Right hindlimb (tissue), 1 donor: Measurements from ENCODE around the gene FIBP.
A peak's percentile ranks its signal among the peaks of the same experiment; 100 is the strongest.
"Not testable (repeated sequence)": the region's sequence is repeated elsewhere in the genome, so short reads cannot be mapped to it uniquely, and the experiment has no call there.

Source experiments
- DNase-seq: peaks from one replicate; pipeline ENCODE4 v3.0.0-alpha.2; 2018

Gene FIBP

DNA sequence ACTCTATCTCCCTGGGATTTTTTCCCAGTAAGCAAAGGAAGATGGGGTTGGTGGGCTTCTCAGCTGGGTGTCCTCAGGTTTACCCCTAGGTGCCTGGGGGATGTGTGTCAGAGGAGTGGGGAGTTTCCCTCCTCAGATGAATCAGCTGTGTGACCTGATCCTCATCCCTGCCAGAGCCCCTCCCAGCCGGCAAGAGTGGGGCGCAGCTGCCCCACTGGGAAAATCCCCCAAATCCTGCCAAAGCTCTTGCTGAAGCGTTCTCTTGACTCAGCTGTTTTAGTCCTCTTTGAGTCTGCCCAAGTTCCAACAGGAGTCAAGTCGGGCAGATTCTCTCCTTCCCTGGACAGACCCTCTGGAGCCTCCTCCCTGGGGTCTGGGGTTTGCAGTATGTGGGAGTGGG is 24.6 kb upstream of the FIBP start:
- DNase-seq: no peak

DNA sequence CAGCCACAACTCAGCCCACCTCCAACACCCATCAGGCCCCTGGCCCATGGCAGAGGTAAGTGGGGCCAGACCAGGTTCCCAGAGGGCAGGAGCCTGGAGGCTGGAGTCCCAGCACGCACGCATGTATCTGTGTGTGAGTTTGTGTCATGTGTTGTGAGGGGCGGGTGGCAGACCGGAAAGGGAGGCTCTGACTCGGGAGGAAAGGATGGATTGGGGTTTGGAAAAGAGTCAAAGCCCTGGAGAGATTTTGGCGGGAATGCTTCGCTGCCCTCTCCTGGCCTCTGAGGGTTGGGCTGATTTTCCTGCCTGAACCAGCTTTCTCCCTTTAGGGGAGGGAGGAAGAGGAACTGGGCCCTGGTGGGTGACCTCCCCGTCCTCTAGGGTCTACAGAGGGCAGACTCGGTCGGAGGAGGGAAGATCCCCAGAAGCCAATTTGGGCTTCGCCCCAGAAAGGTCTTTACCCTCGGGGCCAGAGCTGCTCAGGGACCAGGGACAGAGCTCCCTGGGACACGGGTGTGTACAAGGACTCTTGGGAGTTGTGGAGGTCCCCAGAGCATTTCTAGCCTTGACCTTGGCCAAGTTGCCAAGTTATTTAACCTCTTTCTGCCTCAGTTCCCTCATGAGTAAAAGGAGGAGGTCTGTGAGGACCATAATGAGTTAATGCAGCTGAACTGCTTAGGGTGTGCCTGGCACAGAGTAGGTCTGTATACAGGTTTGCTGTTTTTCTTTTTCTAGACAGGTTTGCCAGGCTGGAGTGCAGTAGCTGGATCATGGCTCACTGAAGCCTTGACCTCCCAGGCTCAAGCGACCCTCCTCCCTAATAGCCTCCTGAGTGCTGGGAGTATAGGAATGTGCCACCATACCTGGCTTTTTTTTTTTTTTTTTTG is 23.7 kb upstream of the FIBP start:
- DNase-seq: peak; percentile 76

DNA sequence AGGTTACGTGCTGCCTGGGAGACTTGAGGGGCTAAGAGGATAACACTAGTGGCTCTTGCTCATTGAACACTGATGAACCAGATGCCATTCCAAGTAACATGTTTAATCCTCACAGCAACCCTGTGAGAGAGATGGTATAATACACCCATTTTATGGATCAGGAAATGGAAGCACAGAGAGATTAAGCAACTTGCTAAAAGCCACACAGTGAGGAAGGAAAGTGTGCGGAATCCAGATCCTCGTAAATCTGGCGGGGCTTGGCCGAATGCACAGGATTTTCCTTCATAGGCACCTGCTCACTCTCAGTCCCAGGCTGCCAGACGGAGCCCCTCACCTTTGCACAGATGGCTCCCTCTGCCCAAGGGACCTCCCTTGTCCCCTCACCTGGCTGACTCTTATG is 19.6 kb upstream of the FIBP start:
- no peak for DNase-seq

DNA sequence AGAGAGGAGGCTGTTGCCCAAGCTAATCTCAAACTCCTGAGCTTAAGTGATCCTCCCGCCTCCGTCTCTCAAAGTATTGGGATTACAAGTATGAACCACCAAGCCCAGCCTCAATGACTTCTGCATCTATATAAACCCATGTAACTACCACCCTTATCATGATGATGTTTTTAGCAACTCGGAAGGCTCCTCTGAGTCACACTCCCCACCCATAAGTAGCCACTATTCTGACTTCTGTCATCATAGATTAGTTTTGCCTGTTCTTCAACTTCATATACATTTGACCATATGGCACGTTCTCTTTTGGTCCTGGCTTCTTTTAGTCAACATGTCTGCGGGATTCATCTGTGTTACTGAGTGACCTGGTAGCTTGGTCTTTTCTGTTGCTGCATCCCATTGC is 18.3 kb upstream of the FIBP start:
- no peak for DNase-seq

DNA sequence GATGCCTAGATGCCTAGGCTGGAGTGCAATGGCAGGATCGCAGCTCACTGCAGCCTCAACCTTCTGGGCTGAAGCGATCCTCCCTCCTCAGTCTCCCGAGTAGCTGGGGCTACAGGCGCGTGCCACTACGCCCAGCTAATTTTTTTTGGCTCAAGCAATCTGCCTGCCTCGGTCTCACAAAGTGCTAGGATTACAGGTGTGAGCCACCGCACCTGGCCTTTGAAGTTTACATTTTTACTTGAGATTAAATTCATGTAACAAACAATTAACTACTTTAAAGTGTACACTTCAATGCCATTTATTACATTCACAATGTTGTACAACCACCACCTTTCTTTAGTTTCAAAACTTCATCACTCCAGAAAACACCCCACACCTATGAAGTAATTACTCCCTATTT is 15.4 kb upstream of the FIBP start:
- no peak for DNase-seq

DNA sequence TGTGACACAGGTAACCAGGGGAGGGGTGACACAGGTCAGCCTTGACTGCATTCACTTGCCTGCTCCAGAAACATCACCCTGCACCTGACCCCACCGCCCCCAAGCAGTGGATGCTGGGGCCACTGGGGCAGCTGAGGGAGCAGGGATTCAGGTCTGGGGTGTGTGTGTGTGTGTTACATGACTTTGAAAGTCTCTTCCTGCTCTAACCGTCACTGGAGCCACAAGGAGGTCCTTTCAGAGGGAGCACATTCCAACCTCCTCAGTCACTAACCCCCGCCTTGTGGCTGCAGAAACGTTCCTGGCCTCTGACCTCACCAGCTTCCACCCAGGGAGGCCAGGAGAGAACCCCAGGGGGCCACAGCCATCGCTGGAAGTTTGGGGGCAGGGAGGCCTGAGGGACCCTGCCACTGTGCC is 14.8 kb upstream of the FIBP start:
- DNase-seq: no peak

DNA sequence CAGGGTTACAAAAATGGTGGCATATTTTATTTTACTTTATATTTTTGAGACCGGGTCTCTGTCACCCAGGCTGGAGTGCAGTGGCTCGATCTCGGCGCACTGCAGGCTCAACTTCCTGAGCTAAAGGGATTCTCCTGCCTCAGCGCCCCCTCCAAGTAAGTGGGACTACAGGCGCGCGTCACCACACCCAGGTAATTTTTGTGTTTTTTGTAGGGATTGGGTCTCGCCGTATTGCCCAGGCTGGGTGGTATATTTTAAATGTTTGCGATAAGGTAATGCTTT is 12.6 kb upstream of the FIBP start:
- DNase-seq: no peak

DNA sequence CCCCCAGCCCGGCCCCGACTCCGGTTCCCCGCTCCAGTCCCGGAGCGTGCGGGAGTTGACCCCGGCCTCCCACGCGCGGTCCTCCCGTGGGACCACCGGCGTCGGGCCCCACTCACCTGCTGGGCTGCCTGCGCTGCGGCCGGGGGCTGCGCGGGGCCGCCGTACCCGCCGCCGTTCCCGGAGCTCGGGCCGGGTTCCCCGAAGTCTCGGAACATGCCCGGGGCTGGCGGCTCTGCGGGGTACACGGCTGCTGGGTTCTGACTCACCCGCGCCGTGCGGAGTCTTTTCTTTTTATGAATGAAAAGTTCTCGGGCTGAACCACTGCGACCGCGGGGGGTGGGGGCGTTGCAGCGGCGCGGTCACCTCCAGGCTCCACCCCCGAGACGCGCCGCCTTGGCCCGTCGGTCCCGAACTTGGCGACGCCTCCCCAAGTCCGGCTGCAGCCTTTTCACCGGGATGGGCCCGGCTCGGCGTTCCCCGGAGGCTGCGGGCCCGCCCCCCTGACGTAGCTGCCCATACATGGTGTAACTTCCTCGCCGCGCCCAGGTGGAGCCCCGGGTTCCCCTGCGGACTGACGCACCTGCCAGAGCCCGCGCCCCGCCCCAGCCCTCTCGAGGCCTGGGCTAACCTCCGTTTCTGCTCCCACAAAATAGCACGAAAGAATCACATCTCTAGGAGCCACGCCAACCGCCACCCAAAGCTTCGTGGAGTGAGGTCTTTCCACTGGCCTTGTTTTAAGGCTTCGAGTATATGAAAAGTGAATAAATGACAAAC is 12.0 kb upstream of the FIBP start, which contains the start of gene FOSL1:
TSS of gene FOSL1 (minus strand) at position 264 of the 774 bp plus-strand sequence. CDS start at position 215, 49 bp downstream.
- DNase-seq: peak; percentile 70

DNA sequence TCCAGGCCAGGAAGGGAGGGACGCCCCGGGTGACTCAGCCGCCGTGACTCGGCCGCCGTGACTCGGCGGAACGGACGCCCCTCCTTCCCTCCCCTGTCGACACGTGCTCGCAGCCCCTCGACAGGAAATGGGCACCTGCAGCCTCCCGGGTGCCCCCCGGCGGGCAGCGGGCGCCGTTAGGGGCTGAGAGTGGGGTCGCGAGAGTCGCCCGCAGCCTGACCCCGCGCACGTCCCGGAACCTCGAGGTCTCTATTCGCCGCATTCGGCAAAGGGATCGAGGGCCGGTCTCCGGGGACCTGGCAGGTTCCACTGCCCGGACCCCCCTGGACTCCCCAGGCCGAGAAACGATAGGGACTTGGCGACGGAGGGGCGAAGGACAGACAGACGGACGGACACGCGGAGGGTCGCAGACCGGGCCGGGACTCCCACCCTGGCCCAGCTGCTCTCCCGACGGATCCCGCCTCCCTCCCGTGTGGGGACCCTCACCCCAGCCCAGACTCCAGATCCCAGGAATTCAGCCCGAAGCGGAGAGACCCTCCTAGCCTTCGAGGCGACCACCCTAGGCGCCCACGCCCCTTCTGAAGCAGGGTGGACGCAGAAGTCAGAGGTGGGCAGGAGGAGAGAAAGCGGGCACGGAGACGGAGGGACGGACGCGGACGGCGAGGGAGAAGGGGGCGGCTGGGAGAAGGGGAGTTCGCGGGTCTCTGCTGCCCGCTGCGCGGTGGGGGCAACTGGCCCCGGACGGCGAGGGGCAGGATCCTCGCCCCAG is 11.3 kb upstream of the FIBP start:
- DNase-seq: peak; percentile 34

DNA sequence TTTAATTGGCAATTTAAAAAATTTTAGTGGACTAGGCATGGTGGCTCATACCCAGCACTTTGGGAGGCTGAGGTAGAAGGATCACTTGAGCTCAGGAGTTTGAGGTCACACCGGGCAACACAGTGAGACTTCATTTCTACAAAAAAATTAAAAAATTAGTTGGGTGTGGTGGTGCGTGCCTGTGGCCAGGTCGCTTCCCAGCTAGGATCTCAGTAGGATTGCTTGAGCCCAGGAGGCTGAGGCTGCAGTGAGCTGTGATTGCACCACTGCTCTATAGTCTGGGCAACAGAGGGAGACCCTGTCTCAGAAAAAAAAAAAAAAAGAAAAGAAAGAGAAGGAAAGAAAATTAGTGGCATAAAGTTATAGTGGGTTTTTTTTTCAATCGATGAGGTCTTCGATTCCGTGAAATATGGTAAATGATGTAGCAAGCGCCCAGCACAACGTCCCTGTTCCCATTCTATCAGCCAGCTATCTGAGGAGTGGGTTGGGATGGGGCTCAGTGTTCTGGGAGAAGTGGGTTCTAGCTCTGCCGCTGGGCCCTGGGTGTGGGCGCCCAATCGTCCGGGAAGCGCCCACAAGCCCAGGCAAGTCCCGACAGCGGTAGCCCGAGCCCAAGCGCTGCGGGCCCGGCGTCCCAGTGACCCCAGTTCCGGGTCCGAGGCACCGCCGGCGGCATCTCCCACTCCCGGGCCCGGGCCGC is 10.5 kb upstream of the FIBP start:
- DNase-seq: no peak

DNA sequence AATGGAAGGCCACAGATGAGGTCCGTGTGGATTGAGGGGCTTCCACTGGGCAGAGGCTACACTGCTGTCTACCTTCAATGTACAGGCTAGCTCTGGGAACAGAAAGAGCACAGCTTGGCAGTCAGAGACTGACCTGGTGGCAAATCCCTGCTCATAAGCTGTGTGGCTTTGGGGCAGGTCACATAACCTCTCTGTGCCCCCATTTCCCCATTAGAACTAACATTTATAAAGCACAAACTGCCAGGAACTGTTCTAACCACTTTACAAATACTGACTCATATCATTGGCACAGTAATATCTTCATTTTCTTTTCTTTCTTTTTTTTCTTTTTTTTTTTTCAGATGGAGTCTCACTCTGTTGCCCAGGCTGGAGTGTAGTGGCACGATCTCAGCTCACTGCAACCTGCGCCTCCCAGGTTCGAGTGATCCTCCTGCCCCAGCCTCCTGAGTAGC is 8.8 kb upstream of the FIBP start:
- no peak for DNase-seq

DNA sequence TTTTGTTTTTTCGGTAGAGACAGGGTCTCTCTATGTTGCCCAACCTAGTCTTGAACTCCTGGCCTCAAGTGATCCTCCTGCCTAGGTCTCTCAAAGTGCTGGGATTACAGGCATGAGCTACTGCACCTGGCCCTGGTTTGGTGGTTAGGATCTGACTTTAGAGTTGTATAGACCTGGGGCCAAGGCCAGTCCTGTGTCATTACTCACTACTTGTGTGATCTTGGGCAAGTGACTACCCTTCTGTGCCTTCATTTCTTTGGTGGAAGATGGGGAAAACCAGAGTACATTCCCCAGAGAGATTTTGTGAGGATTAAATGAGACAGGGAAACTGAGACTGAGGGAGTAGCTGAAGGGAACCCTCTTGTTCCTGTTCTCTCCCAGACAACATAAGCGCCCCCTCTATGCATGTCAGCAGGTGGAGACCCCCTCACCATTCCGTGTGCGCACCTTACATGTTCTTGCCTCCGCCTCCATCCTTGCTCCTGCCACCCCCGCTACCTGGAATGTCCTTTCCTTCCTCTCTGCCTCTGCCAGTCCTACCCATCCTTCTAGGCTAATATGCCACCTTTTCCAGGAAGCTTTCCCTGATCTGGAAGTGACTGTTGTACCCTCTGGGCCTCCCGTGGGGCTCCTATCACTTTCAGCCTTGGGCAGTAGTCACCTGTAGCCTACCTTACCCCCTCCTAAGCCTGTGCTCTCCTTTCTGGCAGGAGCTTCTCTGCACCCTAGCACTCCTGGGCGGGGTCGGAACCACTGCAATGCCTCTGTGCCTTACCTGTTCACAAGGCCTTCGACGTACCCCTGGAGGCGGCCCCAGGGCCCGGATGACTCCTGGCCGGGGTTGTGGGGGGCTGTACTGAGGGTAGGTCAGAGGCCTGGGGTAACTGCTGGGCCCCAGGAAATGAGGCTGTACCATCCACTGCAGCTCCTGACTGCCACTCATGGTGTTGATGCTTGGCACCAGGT is 8.0 kb upstream of the FIBP start:
- DNase-seq: no peak

DNA sequence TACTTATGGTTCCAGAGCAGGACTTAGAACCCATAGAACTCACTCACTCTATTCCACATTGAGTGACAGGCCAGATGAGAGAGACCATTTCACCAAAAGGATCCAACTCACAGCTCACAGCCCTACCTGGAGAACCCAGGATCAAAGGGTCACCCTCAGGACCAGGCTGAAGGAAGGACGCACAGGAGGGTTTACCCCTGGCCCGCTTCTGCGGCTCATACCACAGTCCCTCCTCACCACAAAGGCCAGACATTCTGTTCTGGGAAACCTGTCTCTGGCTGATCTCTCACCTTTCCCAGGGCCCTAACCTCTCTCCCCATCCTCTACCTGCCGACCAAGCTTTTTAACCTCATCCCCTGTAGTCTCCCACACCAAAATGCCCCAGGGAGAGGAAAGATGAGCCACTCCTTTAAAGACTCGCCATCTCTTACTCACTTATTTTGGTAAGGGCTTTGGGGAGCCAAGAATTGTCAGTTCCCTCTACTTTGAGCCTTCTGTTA is 7.3 kb upstream of the FIBP start:
- DNase-seq: no peak

DNA sequence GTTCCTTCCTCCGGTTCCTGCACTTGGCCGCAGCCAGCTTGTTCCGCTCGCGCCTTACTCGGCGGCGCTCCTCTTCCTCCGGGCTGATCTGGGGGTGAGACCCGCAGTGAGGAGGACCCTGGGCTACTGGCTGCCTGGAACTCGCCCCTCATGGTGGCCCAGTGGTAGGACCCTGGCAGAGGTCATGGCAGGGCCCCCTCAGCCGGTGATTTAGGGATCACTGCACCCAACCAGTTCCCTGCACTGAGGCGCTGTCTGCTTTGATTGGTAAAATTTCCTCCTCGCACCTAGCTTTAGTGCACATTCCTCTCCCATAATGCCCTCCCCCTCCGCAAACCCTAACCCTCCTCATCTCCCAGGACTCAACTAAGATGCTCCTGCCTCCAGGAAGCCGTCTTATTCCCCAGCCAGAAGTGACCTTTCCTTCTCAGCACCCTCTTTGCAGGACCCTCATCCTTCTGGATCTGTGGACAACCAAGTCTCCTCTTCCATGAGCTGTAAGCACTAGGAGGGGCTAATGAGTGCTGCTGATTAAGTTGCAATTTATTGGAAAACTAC is 5.8 kb upstream of the FIBP start:
- DNase-seq: peak; percentile 19

DNA sequence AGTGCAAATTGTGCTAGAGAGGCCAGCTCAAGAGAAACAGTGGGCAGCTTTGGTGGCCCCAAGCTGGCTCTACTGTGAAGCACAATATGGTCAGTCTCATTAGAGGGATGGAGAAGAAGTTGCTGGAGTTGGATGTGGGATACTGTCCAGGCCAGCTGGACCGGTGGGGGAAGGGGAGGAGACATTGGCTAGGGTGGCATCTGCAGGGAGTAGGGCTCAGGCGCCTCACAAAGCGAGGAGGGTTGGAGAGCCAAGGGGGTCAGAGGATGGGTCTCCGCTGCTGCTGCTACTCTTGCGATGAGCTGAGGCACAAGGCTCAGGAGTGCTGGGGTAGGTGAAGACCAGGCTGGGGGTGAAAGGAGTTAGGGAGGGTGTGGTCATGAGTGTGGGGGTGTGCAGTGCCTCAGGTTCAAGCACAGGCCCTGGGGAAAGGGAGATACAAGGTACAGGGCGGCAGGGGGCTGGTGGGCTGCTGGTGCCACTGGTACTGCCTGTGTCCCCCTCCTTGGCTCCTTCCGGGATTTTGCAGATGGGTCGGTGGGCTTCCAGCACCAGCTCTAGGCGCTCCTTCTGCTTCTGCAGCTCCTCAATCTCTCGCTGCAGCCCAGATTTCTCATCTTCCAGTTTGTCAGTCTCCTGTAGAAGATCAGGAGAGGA is 4.5 kb upstream of the FIBP start:
- peak; percentile 21 for DNase-seq

DNA sequence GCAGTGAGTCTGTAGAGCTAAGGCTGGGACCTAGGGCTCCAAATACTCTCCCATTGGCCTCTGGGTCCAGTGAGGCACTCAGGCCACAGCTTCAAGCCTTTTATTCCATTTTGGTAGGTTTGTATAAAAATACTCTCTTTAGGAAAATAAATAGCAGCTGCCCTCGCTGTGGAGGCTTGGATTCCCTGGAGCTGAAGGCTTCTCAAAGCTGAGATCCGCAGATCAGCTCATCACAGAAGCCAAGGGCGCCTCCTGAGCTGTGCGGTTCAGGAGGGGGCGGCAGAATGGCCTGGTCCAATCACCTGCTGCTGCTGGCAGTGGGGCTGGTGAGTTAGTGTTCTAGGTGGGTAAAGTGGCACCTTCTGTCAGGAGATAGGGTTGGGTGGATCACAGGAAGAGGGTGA is 3.9 kb upstream of the FIBP start:
- DNase-seq: not testable (repeated sequence)

DNA sequence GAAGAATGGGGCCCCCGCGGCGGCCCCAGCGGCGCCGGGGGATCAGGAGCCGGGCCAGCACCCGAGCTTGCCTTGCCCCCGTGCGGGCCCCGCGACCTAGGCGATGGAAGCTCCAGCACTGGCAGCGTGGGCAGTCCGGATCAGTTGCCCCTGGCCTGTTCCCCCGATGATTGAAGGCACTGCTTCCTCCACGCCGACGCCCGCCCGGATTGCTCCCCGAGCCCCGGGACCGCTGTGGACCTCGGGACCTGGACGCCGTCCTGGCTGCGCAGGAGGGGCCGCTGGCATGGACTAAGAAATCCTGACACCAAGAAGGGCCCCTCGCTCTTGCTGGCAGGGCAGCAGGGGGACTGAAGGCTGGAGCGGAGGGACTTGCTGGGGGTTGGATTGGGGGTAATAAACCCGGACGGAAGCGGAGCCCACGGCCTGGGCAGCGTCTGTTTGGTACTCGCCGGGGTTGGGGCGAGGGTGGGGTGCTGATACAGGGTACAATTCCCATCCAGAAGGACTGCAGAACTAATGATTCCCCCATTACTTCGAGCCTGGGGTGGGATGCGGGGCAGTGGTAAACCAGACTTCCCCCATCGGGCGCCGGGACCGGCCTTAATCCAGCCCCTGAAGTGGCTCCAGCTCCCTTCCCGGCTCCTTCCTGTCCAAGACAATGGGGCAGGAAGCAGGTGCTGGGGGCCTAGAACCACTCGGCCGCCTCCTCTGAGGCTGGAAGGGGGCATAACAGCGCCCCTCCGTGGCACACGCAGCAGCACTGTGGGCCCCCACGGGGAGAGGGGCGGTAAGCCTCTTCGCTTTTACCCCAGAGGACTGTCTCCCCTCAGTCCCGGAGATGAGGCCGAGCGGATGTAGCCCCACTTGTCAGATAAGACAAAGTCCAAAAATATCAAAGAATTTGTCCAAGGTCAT is 3.2 kb upstream of the FIBP start:
- DNase-seq: peak; percentile 54

DNA sequence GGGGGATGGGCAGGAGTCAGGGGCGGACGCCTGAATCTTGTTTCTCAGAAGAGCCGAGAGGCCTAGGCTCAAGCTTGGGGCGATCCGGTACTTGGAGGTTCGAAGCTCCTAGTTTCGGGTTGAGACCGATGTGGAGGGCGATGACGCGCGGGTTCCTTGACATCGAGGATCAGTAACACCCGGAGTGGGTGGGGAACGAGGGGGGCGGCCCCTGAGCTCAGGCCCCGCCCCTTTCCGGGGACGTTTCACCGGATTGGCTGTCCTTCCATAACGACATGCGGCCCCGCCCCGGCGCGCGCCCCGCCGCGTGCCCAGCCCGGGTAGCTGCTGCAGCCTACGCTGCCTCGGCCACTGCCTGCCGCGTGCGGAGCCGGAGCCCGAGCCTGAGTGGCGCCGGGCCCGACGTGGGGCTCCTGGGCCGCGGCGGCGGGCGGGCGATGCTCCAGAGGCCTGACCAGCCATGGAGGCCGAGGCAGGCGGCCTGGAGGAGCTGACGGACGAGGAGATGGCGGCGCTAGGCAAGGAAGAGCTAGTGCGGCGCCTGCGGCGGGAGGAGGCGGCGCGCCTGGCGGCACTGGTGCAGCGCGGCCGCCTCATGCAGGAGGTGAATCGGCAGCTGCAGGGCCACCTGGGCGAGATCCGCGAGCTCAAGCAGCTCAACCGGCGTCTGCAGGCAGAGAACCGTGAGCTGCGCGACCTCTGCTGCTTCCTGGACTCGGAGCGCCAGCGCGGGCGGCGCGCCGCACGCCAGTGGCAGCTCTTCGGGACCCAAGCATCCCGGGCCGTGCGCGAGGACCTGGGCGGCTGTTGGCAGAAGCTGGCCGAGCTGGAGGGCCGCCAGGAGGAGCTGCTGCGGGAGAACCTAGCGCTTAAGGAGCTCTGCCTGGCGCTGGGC is 2.3 kb upstream of the FIBP start, which contains the start of gene CCDC85B:
TSS of gene CCDC85B (plus strand) at position 350 of the 895 bp plus-strand sequence. CDS start at position 461, 111 bp downstream.
- peak; percentile 98 for DNase-seq
